Activated T-helper 9 cell treated with anti-CD3 and anti-CD28 coated beads, Interleukin-2, amount 50 U/mL, for 16 hours (primary cell): ENCODE measurements around the gene PXYLP1.

Source experiments
- DNase-seq: peaks from one replicate; pipeline ENCODE4 v3.0.0-alpha.2; 2020; ENCODE audit warnings: low read depth

PXYLP1 gene

DNA sequence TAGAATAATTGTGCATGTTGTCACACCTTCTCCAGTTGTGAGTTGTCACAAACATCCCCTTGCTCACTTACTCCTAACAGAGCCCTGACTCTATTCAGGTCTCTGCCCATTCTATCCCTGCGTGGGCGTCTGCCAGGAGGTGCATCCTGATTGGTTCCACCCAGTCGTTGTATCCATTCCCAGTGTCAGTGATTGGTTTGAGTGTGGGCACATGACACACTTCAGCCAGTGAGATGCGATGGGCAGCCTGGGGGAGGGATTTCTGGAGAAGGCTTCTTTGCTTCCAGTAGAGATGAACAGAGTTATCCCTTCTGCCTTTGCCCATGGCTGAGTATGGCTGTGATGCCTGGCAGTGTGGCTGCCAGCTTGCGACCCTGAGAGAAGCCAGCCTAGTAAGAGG is 18.7 kb downstream of the PXYLP1 start:
- no peak for DNase-seq

DNA sequence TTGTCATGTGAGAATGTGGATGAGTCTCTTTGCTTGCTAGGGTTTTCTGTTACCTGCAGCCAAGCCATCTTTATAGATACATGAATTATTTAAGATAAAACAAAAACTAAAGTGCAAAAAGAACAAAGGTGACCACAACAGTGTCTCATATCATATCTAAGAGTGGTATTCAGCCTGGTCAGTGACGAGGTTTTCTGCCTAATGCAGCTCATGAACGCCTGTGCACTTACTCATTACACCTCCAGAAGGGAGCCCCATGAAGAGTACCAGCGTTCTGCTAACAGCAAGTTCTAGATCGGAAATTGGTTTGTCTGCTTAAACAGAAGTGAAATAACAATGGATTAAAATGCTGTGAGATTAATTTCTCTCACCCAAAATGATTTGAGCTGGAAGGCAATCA is 19.2 kb downstream of the PXYLP1 start:
- DNase-seq: no peak

DNA sequence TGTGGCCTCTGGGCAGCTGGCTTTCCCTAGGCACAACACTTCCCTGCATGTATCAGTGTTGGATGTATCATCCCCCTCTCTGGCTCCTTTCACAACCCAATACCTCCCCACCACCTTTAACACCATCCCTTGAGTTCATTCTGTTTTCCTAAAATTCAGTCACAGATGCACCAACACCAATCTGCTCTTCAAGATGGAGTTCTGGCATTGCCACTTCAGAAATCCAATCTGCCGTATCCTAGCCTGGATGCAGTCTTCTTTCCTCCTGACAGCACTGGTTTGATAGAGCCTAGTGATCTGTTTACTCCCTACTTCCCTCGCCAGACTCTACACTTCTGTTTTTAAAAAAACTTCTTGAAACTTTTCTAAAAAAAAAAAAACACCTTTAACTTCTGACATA is 21.7 kb downstream of the PXYLP1 start:
- no peak for DNase-seq

DNA sequence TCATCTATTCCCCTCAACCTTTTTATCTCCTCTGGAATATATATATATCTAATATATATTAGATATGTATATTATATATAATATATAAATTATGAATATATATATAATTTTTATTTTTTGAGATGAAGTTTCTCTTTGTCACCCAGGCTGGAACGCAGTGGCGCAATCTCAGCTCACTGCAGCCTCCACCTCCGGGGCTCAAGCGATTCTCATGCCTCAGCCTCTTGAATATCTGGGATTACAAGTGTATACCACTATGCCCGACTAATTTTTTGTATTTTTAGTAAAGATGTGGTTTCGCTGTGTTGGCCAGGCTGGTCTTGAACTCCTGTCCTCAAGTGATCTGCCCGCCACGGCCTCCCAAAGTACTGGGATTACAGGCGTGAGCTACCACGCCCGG is 22.2 kb downstream of the PXYLP1 start:
- no peak for DNase-seq

DNA sequence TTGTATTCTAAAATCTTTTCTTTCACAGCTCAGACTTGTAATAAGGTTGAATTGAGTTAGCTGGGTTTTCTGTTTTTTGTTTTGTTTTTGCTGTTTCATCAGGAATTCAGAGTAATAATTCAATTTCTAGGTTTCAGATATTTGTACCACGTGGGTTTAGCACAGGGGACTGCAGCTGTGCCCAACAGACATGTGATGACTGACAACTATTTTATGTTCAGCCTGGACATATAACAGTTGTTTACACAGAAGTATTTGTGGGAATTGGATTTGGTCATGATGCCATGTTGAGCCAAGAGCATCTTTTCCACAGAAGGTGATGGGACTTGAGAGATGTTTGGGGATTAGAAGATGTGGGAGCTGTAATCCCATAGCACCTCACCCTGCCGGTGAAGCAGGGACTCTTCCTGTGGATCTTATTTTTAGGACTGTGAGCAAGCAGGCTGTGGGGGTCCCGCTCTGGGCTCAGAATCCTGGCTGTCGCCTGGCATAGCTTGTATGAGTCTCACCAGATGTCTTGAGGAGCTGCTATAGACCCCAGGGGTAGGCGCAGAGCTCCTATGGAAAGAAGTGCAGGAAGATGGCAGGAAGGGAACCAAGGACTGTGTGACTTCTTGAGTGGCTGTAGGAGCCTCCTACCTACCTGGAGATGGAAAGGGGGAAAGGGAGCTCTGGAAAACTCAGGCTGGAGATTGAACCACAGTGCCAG is 23.7 kb downstream of the PXYLP1 start:
- no peak for DNase-seq

DNA sequence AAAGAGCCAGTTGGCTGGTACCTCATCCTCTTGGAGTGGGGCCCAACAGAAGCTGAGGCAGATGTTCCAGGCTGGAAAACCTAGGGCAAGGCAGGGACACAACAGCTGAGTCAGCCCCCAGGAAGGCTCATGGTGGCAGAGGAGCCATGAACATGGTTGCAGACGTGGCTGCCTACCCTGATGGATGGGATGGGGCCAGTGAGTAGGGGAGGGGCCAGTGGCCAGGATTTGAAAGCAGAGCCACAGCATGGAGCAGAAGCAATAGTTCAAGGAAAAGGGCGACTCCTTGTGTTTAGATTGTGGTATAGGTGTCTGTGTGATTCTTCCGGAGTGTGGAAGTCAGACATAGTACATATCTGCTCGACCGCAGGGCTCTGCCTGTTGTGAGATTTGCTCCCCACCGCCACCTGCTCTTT is 24.2 kb downstream of the PXYLP1 start:
- DNase-seq: no peak

DNA sequence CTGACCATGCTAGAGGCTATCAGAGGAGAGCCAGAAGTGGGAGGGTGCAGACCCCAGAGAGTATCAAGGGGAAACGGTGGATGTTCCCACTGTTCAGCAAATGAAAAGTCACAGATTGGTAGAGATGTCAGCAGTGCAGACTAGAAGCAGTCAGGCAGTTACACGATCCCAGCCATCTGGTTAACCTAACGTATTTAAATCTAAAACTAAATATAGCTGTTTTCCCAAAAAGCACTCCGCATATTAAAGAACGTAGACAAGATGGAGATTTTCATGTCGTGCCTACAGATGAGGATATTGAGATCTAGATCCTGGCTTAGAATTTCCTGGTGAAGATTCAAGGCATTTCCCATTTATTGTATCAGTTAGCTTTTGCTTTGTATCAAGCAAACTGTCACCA is 25.2 kb downstream of the PXYLP1 start:
- no peak for DNase-seq

DNA sequence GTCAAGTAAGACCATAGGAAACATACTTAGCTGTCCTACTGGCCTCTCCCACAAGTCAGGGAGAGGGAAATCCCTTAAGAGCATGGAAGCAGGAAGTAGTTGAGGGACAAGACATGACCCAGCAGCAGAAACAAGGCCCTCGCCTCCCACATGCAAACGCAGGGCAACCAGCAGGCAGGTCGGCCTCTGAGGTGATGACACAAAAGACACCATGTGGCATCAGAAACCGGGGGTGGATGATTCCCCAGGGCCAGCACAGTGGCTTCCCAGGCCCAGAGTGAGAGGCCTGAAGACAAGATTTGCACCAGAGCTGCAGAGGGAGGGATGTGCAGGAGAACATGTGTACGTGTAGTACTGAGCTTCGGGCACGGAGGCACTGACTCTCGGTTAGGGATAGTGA is 26.3 kb downstream of the PXYLP1 start:
- no peak for DNase-seq

DNA sequence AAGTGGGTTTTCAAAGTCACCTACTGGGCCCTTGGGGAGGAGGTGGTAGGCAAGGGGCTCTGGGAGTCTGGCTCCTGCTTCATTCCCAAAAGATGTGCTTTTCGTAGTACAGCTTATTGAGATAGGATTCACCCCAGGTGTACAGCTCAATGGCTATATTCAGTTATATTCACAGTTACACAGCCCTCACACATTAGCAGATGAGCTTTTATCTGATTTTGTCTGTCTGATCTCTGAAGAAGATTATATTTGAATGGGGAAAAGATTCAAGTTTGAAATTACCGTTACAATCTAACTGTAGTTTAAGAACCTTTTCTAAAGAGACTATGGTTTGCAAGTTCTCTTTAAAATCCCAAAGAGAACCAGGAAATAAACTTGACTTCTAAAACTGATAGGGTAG is 27.3 kb downstream of the PXYLP1 start:
- no peak for DNase-seq

DNA sequence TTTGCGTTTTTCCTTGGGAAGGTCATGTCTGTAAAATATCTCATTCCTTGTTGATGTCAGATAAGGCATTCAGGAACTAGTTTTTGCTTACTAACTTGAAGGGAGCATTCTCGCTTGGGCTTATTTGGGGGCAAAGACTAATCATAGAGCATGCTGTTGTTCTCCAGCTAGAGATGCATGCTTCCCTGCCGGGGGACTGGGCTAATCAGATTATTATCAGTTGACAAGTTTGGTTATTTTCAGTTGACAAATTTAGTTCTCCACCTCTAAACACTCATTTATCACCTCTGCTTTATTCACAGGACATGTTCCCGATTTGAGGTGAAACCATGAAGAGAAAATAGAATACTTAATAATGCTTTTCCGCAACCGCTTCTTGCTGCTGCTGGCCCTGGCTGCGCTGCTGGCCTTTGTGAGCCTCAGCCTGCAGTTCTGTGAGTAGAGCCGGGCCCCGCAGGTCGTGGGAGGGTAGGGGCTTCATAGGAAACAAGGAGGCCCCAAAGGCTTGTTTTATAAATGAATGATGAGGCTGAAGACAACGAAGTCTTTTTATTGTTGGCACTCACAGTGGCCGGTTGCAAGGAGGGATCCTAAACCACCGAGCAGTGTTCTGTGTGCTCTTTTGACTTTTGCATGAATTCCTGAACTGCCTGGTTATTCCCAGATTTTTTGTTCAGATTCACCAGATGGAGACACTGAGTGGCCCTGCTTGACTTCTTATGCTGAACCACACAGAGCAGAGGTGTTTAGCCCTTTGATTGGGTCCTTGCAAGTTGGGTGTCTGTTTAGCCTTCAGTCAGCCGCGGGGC is 28.4 kb downstream of the PXYLP1 start:
- DNase-seq: no peak

DNA sequence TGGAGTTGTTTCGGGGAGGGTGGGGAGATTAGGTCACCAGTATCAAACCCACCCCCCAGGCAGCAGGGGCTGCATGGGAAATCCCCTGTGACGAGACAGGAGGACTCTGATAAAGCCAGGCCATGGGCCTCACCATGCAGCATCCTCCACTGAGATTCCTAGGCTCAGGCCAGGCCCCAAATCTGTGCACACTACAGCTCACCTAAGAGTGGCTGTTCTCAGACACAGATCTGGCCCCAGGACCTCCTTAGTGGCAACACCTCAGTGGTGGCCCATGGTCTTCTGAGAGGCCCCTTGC is 29.0 kb downstream of the PXYLP1 start:
- DNase-seq: no peak

DNA sequence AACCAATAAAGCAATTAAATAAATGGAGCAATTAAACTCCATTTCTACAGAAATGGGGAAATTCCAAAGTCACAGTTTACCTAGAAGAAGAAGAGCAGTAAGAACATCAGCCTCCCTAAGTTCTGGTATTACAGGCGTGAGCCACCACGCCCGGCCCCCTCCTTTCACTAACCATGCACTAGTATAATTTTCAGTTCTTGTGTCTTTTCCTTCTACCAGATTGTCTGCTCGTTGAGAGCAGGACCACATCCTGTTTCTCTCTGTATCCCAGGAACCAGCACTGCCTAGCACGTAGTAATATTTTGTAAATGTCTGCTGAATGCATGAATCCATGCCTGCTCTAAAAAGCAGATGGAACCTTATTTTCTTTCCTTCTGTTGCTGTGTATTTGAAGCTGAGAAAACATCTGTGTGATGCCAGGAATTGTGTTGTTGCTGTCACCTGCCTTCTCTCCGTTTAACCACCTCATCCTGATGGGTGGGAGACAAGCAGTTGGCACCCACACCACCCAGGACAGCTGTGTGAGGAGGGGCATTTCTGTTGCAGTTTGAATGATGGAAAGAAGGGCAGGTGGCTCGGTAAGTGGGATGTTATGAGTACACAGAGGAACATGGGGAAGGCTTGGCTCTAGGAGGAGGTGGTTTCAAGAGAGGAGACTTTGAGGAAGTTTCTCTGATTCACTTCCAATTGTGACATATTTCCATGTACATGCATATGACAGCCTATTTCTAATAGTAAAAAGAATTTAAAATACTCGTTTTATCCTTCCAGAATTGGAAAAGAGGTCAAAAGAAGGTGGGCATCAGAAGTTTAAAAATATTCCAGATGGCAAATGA is 30.1 kb downstream of the PXYLP1 start:
- no peak for DNase-seq

DNA sequence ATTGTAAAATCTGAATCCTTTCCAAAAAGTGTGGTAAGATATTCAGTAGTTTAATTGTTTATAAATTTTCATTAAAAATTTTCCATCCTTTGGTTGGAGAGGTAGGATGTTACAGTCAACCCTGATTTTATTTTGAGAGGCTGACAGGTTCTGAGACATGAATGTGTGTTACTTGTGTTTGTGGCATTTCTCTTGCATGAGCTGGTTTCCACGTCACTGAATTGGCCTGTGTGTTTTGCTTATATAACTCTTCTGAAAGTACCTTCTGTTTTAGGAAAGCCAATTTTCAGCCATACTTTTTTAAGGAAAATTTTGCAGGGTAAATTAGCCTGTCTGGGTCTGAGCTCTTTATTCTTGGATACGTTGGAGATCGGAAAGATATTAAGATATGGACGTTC is 30.7 kb downstream of the PXYLP1 start:
- DNase-seq: no peak

DNA sequence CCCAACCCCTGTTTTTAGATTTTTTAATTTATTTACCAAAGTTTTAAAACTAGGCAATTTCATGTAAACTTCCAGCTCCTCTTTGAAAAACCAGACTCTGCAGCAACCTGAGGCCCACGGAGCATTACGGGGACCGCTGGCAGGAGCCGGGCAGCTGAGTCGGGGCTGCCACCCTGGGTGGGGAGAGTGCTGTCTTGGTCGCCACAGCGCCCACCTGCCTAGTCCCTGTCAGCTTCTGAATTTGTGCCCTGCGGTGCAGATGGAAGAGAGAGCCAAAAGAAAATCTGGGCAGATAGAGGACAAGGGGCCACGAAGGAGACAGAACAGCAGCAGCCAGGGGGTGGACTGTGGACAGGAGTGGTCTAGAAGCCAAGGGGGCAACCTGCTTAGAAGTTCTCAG is 34.6 kb downstream of the PXYLP1 start:
- DNase-seq: no peak

DNA sequence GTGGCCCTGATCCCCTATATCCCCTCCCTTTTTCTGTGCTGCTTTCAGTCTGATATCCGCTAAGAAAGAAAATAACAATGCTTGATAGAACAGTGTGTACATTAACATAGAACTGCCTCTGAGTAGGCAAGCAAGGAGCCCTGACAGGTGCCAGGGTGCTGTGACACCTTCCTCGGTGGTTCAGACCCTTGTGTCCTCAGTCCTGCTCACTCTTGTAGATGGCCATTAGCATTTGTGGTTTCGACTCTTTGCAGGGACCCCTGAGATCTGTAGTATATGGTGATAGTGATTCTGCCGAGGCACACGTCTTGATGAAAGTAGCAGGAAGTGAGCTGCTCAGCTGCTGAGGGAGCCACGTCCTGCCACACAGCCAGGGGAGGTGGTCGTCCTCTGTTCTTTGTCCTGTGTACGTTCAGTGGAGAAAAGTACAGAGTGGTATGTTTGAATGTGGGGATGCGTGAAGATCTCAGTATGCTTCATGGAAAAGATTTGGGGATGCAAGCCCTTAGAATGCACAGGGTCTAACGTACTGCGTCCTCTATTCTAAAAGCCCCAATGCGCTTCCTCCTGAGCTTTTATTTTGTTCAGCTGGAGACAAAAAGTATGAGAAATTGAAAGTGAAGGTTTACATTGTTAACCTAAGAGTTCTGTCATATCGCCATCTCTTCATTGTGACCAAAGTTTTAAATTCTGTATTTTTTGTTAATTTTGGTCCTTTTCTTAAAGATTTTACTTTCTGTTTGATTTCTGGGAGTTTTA is 35.4 kb downstream of the PXYLP1 start:
- DNase-seq: no peak

DNA sequence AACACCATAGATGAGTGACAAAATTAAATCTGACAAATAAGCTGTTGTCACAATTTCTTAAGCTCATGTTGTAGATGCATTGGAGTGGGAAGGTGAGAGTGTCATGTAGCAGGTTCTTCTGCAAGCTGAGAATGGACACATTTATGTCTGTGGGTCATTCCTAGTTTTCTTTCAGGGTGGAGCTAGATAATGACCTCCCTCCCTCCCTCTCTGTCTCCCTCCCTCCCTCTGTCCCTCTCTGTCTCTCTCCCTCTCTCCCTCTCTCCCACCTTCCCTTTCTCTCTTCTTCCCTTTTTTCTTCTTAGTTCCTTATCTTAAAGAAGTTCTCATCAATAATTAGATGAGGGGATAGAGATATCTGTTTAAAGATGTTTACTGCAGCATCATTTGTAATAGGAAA is 36.0 kb downstream of the PXYLP1 start:
- DNase-seq: no peak

DNA sequence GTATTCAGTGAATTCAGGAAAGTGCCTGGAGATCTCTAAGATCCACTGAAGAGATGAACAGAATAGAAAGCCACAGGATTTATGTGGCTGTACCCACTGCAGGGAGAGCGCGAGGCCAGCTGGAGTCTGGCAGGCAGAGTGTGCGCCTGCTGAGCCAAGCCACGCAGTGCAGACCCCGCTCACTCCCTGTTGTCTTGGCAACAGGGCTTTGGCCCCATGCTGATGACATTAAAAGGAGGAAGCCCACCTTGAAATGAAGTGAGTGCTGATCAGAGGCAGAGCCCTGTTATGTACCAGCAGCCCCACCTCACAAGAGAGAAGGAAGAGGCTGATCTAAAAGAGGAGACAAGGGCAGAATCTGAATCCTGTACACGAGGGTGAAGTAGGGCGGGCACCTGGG is 36.7 kb downstream of the PXYLP1 start:
- DNase-seq: no peak

DNA sequence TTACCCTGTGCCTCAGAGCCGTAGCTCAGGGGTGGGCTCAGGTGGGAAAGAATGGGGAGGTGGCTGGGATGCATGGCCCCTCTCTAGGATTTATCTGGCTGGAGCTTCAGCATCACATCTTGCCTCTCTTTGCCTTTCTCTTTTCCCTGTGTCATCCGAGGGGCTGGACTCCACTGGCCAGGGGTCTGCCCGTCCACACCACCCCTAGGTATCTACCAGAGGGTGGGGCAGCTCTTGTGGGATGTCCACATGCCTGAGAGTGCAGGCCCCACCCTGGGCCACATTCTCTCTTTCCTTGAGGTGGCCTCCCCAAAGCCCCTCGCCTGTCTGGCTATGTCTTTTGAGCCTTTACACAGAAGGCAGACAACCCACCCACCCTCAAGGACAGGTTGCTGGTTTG is 37.2 kb downstream of the PXYLP1 start:
- DNase-seq: no peak

DNA sequence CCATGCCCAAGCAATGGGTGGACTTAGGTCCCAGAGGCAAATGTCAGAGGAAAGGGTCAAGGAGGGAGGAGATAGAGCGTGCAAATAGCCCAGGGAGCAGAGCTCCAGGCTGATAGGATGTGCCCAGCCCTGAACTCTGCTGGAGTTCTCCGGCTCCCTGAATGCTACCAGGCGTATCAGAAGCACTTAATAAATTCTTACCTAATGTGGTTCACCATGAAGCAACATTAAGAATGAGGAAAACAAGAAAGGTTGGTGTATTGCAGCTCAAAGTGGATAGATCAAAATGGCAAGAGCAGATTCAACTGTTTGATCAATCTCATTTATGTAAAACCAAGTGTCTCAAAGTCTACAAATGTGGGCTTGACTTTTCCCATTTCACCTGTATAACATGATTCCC is 38.3 kb downstream of the PXYLP1 start:
- no peak for DNase-seq

DNA sequence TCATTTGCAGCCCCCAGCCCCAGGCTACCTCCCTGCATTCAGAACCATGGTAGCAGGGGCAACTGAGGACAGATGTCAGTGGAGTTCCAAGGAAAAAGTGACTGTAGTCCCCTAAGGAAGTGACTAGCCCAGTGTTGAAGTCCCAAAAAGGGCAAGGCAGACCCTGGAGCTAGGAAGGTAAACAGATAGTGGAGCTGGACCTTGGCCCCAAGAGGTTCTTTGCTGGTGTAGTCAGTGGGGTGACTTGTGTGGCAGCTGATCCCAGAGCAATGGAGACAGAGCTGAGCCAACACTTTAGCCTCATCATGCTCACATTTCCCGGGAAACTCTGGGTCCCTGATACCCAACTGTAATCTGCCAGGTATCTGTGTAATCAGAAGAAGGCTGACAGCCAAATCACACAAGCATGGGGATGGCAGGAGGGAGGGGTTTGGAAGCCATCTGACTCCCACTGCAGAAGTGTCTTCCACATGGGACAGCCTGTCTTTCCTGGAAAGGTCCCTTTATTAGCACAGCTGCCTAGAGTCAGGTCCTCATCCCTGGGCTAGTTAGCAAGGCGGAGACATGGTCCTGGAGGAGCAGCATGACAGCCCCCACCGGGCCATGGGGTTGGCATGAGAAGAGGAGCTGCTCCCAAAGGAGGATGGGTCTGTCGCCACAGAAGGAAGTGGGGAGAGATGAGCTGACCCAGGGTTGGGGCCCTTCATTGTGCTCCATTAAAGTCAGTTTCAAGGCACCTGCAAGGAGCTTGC is 39.8 kb downstream of the PXYLP1 start:
- DNase-seq: no peak

DNA sequence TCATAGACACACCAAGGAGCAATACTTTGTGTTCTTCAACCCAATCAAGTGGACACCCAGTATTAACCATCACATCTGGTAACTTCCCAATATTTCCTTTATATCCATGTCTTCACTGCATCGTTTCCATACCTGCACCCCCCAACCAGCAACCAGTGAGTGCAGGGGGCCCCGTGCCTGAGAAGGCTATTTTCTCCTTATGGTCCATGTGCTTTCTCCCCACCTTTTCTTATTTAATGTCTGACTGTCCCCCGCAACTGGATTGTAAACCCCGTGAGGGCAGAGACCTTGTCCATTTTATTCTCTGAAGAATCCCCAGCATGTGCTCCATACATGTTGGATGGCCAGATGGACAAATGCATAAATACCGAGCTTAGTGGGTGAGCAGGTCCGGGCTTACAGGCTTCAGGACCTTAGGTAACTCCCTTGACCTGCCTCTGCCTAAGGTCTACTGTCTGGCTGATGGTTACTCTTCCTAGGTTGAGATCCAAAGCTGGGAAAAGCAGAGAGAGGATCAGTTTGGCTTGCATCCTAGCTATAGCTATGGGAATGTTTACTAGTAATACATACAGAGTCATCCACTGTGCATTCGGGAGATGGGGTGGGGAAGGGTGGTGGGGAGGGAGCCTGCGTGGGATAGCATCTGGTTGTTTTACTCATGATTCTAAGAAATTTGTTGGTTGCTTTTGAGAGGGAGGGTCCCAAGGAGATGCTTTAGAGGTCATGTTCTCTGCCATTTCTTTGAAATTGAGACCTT is 41.5 kb downstream of the PXYLP1 start:
- DNase-seq: no peak
